Esophagus muscularis mucosa (tissue), 4 donors: ENCODE results near the gene BAZ2B. TPM values are rescaled to one million over a fixed set of nuclear protein-coding genes. Genes with fewer than 3 reads are reported as not detected.

Experiments
- DNase-seq: peaks from one replicate; pipeline ENCODE4 v3.0.0-alpha.2; 2017; ENCODE audit errors: extremely low spot score
- H3K27ac ChIP-seq, 4 donors: fragments of 200-600 bp; sonication (generic); replicated peaks in 1 of 4; 1 replicate in 3 of 4; 2 replicates in 1 of 4; pipeline ENCODE4 v1.5.1; 2016 to 2019; ENCODE audit warnings: mild to moderate bottlenecking in 1 of 4
- H3K27me3 ChIP-seq, 4 donors: fragments of 200-600 bp; sonication (generic); one replicate each; pipeline versions ENCODE4 v1.5.1 to v1.6.0; 2016 to 2019
- H3K36me3 ChIP-seq, 4 donors: fragments of 200-600 bp; sonication (generic); one replicate each; pipeline ENCODE4 v1.5.1; 2016 to 2019
- H3K4me1 ChIP-seq, 4 donors: fragments of 200-600 bp; sonication (generic); one replicate each; pipeline ENCODE4 v1.5.1; 2016 to 2019
- H3K4me3 ChIP-seq, 4 donors: fragments of 200-600 bp; sonication (generic); 1 replicate in 2 of 4; 2 replicates in 2 of 4; pipeline ENCODE4 v1.5.1; 2016 to 2019; ENCODE audit warnings: mild to moderate bottlenecking in 4 of 4, moderate library complexity in 1 of 4
- H3K9me3 ChIP-seq, 4 donors: fragments of 200-600 bp; sonication (generic); 1 replicate in 3 of 4; 2 replicates in 1 of 4; pipeline ENCODE4 v1.5.1; 2016 to 2019
- CTCF ChIP-seq, 3 experiments: fragments of 200-600 bp in 2 of 3; fragments of 450-650 bp in 1 of 3; sonication (generic) in 2 of 3; IDR thresholded peaks; one replicate each; pipeline ENCODE4 v1.5.1; 2017 to 2019; ENCODE audit warnings: antibody characterized with exemption in 3 of 3, mild to moderate bottlenecking in 2 of 3, moderate library complexity in 1 of 3
- EP300 ChIP-seq: sonication (generic); formaldehyde crosslinking; IDR thresholded peaks from one replicate; pipeline ENCODE4 v1.6.1; 2017; ENCODE audit warnings: antibody characterized with exemption
- POLR2A ChIP-seq: fragments of 450-650 bp; IDR thresholded peaks from one replicate; pipeline ENCODE4 v1.6.1; 2017; ENCODE audit warnings: antibody characterized with exemption, moderate library complexity, mild to moderate bottlenecking, low read depth
- POLR2AphosphoS5 ChIP-seq, 2 donors: sonication (generic); formaldehyde crosslinking; IDR thresholded peaks; one replicate each; pipeline ENCODE4 v1.6.1; 2017; ENCODE audit warnings: antibody characterized with exemption in 2 of 2
- WGBS: methylation state at CpG from one replicate; pipeline ENCODE4 v1.1.5; 2018; 5-methylcytosine and 5-hydroxymethylcytosine counted together
- intact Hi-C: fragments of 100-400 bp; cut with DNase I; formaldehyde crosslinking; loops from one replicate; pipeline ENCODE4 v1.15.1; 2023
- total RNA-seq, 4 donors: library from RNA; depleted of rRNA; stranded (reverse); fragments of >200 nt; gene quantifications; one replicate each; pipeline versions ENCODE4 v1.1.0 to v1.2.1, GENCODE V29; 2016

BAZ2B gene
- total RNA-seq, 4 donors from 2014 or later = 76.3 to 97.2 (median 91.0) TPM

GRCh38 chr2:159462201-159462785, 154.1 kb downstream of the BAZ2B start:
- intact Hi-C loops = no loop called here
- no peak for TF ChIP-seq EP300
- no peak for TF ChIP-seq POLR2A
- no peak for TF ChIP-seq POLR2AphosphoS5 (IDR thresholded peaks at IDR 0.05)
- Histone ChIP-seq H3K4me3 (no peak overlapping the region), H3K36me3 (peaks cover 0 to 5% (median 0%) of the 10 kb centered on the region in 4 donors), H3K4me1 (peaks cover 11 to 27% (median 16%) of the 10 kb centered on the region in 4 donors), H3K27ac (no peak overlapping the region), H3K9me3 (no peaks in the 10 kb centered on the region), H3K27me3 (no peaks in the 10 kb centered on the region)
- no peak for DNase-seq
- WGBS = 94% methylated on average over 9 of the region's 9 CpGs

- Histone ChIP-seq H3K4me3 (no peak overlapping the region), H3K4me1 (peaks cover 19 to 40% (median 28%) of the 10 kb centered on the region in 4 donors), H3K27ac (no peak overlapping the region), H3K27me3 (no peaks in the 10 kb centered on the region), H3K36me3 (peaks cover 0 to 5% (median 0%) of the 10 kb centered on the region in 4 donors), H3K9me3 (no peaks in the 10 kb centered on the region)
- no peak for DNase-seq
- 60% methylated on average over 2 of the region's 2 CpGs for WGBS
- no peak for TF ChIP-seq EP300
- no peak for TF ChIP-seq POLR2AphosphoS5 (IDR thresholded peaks at IDR 0.05)
- TF ChIP-seq CTCF (IDR thresholded peaks at IDR 0.05) = no peak
- TF ChIP-seq POLR2A = no peak
- intact Hi-C loops = no loop called here
Measured at GRCh38 chr2:159461076-159461475, 155.3 kb downstream of the BAZ2B start.

- H3K36me3 ChIP-seq = peaks cover 0 to 5% (median 0%) of the 10 kb centered on the region in 4 donors
- H3K27me3 ChIP-seq = no peaks in the 10 kb centered on the region
- WGBS = 75% methylated on average over 1 of the region's 1 CpG
- H3K27ac ChIP-seq = no peak overlapping the region
- no peak overlapping the region for H3K4me3 ChIP-seq
- TF ChIP-seq CTCF (IDR thresholded peaks at IDR 0.05) (no peak), EP300 (no peak), POLR2A (no peak)
- DNase-seq = no peak
- intact Hi-C loops = no loop called here
- H3K4me1 ChIP-seq = peaks cover 26 to 46% (median 32%) of the 10 kb centered on the region in 4 donors
- H3K9me3 ChIP-seq = no peaks in the 10 kb centered on the region
Measured at GRCh38 chr2:159460227-159460626, 156.1 kb downstream of the BAZ2B start.

GRCh38 chr2:159459279-159459678, 157.1 kb downstream of the BAZ2B start:
- H3K4me3 ChIP-seq = no peak overlapping the region
- no peaks in the 10 kb centered on the region for H3K27me3 ChIP-seq
- no peaks in the 10 kb centered on the region for H3K9me3 ChIP-seq
- no peak for DNase-seq
- TF ChIP-seq POLR2AphosphoS5 (IDR thresholded peaks at IDR 0.05) (no peak), CTCF (IDR thresholded peaks at IDR 0.05) (no peak), EP300 (no peak), POLR2A (no peak)
- intact Hi-C loops = no loop called here
- 70% methylated on average over 1 of the region's 1 CpG for WGBS
- H3K27ac ChIP-seq = no peak overlapping the region
- H3K4me1 ChIP-seq = peaks cover 32 to 49% (median 35%) of the 10 kb centered on the region in 4 donors
- peaks cover 0 to 3% (median 0%) of the 10 kb centered on the region in 4 donors for H3K36me3 ChIP-seq

- Histone ChIP-seq H3K27me3 (no peaks in the 10 kb centered on the region), H3K36me3 (no peaks in the 10 kb centered on the region), H3K4me1 (peaks cover 32 to 49% (median 35%) of the 10 kb centered on the region in 4 donors), H3K4me3 (no peak overlapping the region), H3K27ac (peak overlapping the region in 2 of 4 donors; percentile 3 to 40), H3K9me3 (no peaks in the 10 kb centered on the region)
- 66% methylated on average over 1 of the region's 1 CpG for WGBS
- DNase-seq = no peak
- TF ChIP-seq EP300 (no peak), POLR2AphosphoS5 (IDR thresholded peaks at IDR 0.05) (no peak), POLR2A (no peak), CTCF (IDR thresholded peaks at IDR 0.05) (no peak)
- intact Hi-C loops = no loop called here
Measured at GRCh38 chr2:159457589-159457988, 158.8 kb downstream of the BAZ2B start.
